OCI-M1 (cell line): ENCODE data around the gene PSMG2.

Source experiments
- DNase-seq: peaks from one replicate; lab custom pipeline; 2025; lab: John Stamatoyannopoulos, UW

Gene PSMG2

GRCh38 chr18:12765586-12765985 lies 62.7 kb downstream of the PSMG2 start:
- DNase-seq: no peak

- no peak for DNase-seq
Observed at GRCh38 chr18:12766986-12767433, 64.2 kb downstream of the PSMG2 start.

- DNase-seq: no peak
Observed at GRCh38 chr18:12767580-12768155, 64.8 kb downstream of the PSMG2 start.

- DNase-seq: no peak
Observed at GRCh38 chr18:12768625-12769024, 65.8 kb downstream of the PSMG2 start.

GRCh38 chr18:12769136-12769535 lies 66.3 kb downstream of the PSMG2 start:
- no peak for DNase-seq

- DNase-seq: no peak
Observed at GRCh38 chr18:12769644-12770440, 67.0 kb downstream of the PSMG2 start.

- DNase-seq: no peak
Observed at GRCh38 chr18:12770469-12771219, 67.8 kb downstream of the PSMG2 start.

GRCh38 chr18:12772111-12772510 lies 69.3 kb downstream of the PSMG2 start:
- DNase-seq: no peak

GRCh38 chr18:12773369-12773768 lies 70.5 kb downstream of the PSMG2 start:
- DNase-seq: no peak

- no peak for DNase-seq
Observed at GRCh38 chr18:12774982-12775381, 72.1 kb downstream of the PSMG2 start.
